TTC549 (cell line): Measurements from ENCODE around the gene PEX11G.

Source experiments
- FAIRE-seq: peaks from 2 replicates; lab custom pipeline; 2012; peaks lifted over from hg19 to GRCh38; lab: Jason Lieb, UNC

PEX11G gene

DNA sequence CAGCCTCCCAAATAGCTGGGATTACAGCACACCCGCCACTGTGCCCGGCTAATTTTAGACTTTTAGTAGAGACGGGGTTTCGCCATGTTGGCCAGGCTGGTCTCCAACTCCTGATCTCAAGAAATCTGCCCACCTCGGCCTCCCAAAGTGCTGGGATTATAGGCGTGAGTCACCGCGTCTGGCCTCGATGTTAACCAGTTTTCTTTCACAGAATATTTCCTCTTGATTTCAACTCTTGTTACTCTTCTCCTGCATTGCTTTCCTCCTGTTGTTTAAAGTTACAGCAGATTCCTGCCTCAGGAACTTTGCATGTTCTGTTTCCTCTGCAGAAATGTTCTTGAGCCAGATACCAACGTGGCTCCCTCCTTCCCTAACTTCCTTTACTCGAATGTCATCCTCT is 3.7 kb upstream of the PEX11G start:
- FAIRE-seq = no peak

DNA sequence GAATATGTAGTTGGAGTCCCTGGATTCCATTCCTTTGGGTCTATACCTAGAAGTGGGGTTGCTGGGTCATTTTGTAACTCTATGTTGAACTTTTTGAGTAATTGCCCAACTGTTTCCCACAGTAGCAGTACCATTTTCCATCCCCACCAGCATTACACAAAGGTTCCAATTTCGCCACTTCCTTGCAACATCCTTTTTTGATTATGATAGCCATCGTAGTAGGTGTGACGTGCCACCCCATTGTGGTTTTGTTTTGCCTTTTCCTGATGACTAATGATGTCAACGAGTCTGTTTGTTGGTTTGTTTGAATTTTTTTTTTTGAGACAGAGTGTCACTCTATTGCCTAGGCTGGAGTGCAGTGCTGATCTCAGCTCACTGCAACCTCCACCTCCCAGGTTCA is 3.3 kb upstream of the PEX11G start:
- FAIRE-seq = no peak

DNA sequence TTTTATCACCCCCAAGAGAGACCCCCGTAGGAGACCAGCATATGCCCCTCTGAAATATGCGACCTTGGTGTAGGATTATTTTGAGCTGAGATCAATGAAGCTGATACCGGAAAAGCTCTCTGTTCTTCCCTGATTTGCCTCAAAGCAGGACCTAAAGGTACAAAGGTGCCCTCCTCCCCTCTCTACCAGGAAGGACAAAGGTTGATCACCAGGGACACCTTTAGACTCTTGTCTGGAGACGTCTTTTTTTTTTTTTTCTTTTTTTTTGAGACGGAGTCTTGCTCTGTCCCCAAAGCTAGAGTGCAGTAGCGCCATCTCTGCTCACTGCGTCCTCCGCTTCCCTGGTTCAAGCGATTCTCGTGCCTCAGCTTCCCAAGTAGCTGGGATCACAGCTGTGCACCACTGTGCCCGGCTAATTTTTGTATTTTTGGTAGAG is 792 bp upstream of the PEX11G start:
- FAIRE-seq = no peak

DNA sequence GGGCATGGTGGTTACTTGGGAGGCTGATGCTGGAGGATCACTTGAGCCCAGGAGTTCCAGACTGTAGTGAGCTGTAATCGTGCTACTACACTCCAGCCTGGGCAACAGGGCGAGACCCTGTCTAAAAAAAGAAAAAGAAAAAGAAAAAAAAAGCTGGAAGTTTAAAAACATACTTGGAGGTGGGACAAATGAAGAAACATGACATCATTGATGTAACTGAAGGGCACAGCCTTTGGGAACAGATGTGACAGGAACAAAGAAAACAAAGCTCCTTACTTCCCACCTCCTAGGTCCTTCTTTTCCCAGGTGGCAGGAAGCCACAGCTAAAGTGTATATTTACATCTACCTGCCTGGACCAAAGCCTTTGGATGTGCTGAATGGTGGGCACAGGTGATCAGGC is 1.9 kb downstream of the PEX11G start:
- FAIRE-seq = no peak

DNA sequence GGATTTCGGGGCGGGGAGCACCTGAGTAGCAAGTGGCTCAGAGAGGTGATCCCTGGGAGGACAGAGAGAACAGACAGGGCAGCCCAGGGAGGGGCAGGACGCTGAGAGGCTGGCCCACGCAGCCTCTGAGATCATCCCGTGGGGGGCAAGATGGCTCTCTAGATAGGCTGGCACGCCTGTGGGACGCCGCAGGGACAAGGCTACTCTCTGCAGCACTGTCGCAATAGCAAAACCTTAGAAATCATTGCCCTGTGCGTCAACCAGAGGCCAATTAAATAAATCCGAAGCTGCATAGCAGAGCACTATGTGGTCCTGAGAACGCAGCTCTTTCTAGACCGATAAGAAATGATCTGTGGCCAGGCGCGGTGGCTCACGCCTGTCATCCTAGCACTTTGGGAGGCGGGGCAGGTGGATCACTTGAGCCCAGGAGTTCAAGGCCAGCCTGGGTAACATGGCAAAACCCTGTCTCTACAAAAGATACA is 5.1 kb downstream of the PEX11G start:
- no peak for FAIRE-seq

DNA sequence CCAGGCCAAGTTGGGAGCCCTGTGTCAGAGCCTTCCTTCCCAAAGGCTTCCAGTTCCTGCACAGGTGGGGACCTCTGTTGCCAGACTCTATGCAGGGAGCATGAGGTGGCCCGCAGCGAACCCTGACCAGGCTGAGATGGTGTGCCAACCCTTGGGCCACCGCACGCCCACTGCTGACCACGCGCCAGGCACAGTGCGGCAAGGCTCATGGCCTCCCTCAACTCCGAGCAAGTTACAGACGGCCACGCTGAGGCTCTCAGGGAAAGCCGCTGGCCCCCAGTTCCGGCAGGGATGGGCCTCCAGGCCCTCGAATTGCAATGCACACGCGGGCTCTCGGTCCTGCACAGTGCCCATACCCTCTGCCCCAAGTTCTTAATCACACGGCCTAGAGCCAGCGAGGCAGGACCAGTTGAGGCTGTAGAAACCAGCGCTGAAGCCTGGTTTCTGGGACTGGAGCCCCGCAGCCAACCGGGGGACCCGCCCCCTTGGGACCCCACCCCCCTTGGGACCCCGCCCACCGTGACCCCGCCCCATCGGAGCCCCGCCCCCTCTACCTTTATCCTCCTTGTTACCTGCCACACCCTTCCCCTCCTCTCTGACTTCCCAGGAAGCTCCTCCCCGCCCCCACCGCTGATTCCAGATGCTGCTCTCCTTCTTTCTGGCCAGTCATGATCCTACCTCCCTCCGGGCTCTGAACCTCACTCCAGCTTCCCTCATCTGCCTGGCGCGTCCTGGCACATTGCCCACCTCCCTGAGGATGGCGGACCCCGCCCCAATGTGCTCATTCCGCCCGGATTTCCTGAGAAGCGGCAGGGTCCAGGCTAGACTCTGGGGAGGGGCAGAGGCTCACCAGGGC is 6.0 kb downstream of the PEX11G start:
- FAIRE-seq = no peak

DNA sequence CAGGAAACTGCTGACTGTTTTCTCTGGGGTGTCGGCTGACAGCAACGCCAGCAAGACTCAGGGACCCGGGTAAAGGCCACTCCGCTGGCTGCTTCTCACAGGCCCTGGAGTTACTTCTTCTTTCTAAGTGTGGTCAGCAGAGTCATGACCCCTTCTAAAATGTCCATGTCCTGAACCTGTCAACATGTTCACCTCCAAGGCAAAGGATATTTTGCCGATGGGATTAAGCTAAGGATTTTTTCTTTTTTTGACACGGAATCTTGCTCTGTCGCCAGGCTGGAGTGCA is 7.9 kb downstream of the PEX11G start:
- no peak for FAIRE-seq

DNA sequence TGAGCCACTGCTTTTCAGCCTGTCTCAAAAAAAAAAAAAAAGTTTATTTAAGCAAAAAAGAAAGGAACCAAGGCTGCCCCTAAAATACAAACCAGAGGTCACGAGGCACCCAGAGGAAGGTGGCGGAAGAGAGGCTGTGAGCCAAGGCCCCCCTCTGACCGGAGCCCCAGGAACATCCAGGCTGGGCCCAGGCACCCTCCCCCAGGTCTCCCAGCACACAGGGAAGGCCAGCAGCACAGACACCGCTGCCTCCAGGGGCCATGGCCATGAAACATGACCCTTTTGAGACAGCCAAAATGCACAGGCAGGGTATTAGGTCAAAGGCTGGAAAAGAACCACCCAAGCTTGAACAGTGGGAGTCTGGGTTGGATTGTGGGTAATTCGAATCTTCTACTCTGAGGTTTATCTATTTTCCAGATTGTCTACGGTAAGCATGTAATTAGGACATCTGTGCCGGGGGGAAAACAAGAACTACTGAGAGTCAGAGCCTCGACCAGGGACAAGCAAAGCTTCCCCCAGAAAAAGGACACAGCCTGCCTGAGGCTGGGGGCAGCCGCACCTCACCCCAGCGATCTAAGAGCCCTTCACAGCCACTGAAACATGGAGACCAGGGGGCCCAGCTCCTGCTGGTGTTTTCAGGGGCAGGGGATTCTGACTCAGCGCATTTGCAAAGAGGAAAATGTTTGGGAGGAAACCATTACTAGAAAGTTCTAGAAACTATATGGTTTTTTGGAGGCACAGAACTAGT is 8.4 kb downstream of the PEX11G start:
- no peak for FAIRE-seq

DNA sequence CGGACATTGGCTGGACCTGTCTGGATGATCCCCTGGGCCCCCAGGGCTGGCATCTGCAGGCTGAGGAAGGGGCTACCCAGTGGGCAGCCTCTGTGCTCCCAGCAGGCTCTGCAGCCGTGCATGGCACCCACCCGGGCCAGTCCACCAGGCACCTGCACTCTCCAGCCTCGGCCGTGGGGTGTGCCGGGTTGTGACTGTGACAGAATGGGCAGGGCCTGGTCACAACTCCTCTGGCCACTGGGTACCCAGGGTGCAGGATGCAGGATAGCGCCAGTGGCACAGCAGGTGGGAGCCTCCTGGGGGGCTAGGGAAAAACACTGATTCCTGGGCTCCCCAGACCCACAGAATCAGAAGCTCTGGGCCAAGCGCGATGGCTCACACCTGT is 10.0 kb downstream of the PEX11G start:
- FAIRE-seq = no peak

DNA sequence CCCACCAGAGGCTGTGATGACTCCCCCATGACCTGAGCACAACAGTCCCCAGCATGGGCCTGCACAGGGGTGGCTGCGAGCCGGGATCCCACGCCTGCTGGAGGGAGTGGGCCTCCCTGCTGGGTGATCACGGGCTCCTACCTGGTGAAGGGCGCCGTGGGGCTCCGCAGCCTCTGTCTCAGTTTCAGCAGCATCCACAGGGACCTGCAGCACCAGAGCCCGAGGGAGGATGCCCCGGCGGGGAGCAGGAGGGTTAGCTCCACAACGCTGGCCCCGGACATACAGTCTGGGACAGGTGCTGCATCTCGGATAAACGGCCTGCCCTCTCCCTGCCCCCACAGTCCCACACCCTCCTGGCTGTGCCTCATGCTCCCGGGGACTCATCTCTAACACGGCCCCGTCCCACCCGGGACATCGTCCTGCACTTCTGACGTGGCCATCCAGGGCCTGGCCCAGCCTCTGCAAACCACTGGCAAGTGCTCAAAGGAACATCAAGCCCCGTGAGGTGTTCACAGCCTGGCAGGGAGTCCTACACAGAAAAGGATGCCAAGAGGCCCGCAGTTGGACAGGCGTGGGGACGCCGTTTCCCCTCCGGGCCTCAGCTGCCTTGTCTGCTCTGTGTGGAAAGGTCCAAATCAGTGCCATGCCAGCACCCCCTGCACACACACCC is 10.5 kb downstream of the PEX11G start:
- no peak for FAIRE-seq

DNA sequence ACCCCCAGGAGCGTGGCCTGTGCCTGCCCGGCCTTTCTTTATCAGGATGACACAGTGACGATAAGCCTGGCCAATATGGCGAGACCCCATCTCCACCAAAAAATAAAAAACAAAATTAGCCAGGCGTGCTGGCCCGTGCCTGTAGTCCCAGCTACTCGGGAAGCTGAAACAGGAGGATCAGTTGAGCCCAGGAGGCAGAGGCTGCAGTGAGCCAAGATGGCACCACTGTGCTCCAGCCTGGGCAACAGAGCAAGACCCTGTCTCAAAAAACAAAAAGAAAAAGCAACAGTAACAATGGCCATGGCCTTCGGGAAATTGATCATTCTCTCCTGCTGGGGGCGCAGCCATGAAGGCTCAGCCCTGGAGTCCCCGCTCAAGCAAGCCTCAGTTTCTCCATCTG is 11.1 kb downstream of the PEX11G start:
- FAIRE-seq = no peak

DNA sequence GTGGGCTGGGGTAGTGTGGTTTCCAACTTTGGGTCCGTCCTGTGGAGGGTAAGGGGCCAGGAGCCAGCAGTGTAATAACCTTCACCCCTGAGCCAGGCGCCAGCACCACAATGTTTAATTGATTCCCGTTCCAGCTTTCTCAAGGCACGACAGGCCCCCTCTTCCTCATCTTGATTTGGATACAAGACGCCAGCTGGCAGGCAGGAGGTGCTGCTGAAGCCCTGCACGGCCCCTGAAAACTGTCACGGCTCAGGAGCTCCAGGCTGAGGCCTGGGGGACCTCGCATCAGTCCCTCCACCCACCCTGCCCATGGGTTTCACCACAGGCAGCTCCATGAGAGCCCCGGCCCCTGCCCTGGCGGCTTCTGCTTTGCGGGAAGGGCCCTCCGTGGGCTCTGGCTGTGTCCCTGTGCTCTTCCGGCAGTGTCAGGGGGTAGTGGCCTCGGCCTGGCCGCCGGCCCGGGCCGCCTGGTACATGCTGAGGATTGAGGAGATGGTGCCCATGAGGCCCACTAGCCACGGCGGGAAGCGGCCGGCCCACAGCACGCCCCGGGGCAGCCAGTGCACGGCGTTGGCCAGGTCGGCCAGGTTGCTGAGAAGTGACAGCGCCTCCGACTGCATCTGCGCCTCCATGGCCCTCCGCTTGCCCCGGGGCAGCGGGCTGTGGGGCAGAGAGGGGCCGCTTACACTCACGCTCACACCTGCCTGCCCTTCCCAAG is 11.9 kb downstream of the PEX11G start:
- FAIRE-seq = no peak

DNA sequence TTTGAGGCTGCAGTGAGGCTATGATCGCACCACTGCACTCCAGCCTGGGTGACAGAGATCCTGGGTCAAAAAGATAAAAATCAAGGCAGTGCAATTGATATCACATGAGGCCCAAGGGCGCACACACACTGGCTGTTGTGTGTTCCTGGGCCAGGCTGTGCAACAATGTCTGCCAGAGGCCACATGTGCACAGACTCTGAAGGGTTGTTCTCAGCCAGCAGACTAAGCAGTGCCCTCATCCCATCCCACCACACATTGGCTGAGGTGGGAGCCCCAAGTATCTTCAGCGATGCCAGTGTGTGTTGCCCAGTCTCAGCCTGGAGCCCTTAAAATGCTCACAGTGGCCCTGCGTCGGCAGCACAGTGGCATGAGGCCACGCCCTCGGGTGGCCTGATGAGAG is 12.6 kb downstream of the PEX11G start:
- FAIRE-seq = no peak

DNA sequence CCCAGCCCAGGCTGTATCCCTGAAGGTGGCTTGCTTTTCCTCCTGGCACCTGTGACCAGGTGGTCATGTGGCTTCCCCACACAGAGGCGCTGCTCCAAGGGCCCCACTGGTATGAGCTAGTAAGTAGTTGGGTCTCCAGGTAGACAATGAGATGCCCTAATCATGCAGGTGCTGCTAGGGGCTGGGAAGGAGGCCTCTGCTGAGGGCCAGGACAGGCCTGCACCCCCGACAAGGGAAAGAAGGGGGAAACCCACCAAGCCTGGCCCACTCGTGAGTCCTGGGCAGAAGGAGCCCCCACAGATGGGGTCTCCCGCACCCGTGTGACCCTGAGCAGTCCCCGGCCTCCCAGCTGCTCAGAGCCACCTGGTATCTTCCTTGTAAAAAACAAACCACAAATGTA is 13.2 kb downstream of the PEX11G start:
- no peak for FAIRE-seq

DNA sequence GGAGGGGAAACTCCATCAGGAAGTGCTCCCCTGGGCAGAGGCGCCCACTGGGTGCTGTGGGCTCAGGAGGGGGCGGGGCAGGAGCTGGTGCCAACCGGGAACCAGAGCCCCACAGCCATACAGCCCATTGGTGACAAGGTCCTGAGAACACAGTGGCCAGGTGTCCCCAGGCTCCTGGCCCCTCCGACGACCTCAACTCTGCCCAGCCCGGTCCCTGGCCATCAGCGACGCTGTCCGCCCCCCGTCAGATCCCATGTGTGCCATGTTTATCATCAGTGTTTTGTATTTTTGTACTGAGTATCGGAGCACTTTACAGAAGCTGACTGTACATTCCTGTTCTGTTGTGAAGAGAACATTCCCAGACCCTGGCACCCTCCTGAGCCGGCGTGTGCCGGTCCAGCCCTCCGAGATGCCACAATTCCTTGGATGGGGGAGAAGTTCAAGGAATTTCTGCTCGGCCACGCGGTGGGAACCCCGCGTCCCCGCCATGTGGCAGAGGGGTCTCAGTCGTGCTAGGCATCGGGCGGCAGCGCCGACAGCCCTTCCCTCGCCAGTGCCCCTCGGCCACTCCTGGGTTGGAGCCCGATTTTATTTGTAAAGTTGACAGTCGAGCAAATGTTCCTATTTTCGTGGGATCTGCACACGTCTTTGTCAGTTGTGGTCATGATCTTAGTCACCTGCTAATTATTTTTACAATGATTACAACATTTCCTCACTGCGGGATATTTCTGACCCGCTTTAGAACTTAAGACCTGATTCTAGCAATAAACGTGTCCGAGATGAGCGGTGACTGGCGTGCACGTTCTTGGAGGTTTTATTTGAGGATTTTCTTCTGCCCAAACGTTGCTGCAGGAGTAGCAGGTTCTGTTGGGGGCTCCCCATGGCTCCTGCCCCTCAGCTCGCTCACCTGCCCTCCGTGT is 16.9 kb downstream of the PEX11G start:
- FAIRE-seq = no peak

DNA sequence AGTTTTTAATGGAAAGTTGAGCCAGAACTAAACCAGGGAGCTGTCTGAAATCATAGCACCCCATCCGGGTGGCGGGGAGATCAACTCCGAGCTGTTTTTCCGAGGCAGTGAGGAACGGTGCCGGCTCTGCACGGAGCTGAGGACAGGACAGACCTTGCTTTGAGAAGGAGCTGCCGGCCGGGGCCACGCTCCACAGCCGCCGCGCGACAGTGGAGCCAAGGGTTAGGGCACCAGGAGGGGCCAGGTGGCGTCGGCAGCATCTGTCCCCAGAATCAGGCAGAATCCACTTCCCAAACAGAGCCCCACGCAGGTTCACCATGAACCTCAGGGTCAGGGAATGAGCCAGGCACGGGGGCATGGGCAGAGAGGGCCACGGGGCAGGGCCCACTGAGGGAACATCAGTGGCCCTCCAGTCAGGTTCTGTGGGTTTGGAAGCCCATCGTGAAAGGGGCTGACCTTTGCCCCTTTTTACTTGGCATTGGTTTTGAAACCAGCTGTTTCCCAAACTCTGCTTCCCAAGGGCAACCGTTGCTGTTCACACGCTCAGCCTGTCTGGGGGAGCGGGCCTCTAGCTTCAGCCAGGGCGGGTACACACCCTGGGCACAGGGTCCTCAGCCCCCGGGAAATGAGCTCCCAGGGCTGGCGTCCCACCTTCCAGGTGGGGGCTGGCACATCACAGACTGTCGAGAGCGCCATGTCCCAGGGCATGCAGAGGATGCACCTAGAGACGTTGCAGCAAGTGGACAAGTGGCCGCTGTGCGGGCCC is 18.1 kb downstream of the PEX11G start:
- no peak for FAIRE-seq

DNA sequence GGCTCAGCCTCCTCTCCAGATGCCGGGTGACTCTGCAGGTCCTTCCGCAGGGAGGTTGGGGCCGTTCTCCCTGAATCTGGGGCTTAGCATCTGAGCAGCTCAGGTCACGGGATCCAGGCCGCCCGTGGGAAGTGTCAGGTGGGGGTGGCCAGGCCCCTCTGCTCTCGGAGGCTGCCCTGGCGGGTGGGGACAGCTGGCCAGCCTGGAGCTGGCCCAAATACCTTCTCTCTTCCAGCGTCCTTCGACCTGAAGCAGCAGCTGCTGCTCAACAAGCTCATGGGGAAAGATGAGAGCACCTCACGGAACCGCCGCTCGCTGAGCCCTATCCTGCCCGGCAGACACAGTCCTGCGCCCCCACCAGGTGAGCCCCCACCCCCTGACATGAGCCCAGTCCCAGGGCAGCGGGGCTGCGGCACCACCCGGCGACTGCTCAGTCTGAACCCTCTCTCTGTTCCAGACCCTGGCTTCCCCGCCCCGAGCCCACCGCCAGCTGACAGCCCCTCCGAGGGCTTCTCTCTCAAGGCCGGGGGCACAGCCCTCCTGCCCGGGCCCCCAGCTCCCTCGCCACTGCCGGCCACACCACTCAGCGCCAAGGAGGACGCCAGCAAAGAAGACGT is 19.1 kb downstream of the PEX11G start:
- no peak for FAIRE-seq

DNA sequence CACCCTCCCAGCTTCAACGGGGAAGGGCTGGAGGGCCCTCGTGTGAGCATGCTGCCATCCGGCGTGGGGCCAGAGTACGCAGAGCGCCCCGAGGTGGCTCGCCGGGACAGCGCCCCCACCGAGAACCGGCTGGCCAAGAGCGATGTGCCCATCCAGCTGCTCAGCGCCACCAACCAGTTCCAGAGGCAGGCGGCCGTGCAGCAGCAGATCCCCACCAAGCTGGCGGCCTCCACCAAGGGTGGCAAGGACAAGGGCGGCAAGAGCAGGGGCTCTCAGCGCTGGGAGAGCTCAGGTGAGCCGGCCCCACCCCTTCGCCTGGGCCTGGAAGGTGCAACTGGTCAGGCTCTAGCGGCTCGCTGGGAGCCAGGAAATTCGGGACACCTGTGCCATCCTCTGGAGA is 20.0 kb downstream of the PEX11G start:
- FAIRE-seq = no peak

DNA sequence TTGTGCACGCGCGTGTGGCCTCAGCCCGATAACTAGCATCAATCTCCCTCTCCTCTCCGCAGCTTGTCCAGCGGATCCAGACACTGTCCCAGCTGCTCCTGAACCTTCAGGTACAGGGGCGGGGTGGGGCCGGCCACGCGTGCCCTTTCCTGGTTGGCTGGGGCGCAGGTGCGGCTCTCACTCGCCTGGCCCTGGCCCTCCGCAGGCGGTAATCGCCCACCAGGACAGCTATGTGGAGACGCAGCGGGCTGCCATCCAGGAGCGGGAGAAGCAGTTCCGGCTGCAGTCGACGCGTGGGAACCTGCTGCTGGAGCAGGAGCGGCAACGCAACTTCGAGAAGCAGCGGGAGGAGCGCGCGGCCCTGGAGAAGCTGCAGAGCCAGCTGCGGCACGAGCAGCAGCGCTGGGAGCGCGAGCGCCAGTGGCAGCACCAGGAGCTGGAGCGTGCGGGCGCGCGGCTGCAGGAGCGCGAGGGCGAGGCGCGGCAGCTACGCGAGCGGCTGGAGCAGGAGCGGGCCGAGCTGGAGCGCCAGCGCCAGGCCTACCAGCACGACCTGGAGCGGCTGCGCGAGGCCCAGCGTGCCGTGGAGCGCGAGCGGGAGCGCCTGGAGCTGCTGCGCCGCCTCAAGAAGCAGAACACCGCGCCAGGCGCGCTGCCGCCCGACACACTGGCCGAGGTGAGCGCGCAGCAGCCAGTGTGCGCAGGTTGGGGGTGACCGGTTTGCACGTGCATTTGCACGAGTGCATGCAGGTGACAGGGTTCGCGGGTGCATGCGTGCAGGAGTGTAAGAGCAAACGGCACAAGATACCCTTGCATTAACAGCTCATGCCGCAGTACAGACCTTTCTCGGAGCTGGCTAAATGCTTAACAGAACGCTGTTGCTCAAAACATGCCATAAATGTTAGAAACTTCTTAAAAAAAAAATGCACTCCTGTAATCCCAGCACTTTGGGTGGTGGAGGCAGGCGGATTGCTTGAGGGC is 21.5 kb downstream of the PEX11G start:
- FAIRE-seq = no peak
